ENCODE results near the gene WRAP73.
A peak's percentile ranks its signal among the peaks of the same experiment; 100 is the strongest.
"Not testable (repeated sequence)": the region's sequence is repeated elsewhere in the genome, so short reads cannot be mapped to it uniquely, and the experiment has no call there.

WRAP73 gene

GRCh38 chr1:3630161-3630611 lies 19.7 kb downstream of the WRAP73 start:
- no peak for DNase-seq (ENCODE audit: low spot score)

- no peak for DNase-seq (ENCODE audit: low spot score)
Measured at GRCh38 chr1:3629561-3630160, 20.2 kb downstream of the WRAP73 start.

- DNase-seq (ENCODE audit: low spot score): no peak
Measured at GRCh38 chr1:3628445-3628844, 21.5 kb downstream of the WRAP73 start.

GRCh38 chr1:3627515-3628253 lies 22.2 kb downstream of the WRAP73 start:
- no peak for DNase-seq (ENCODE audit: low spot score)

- no peak for DNase-seq (ENCODE audit: low spot score)
Measured at GRCh38 chr1:3626025-3626424, 23.9 kb downstream of the WRAP73 start.

GRCh38 chr1:3625151-3625907 lies 24.6 kb downstream of the WRAP73 start:
- peak; percentile 64 for DNase-seq (ENCODE audit: low spot score)

- DNase-seq (ENCODE audit: low spot score): peak; percentile 99
Measured at GRCh38 chr1:3624200-3625136, 25.4 kb downstream of the WRAP73 start, which contains the start of gene TPRG1L. Gene TPRG1L, plus strand, starts transcription at chr1:3625015. Its CDS starts 58 bp downstream, at chr1:3625073.

- peak; percentile 9 for DNase-seq (ENCODE audit: low spot score)
Measured at GRCh38 chr1:3623441-3624199, 26.3 kb downstream of the WRAP73 start.

GRCh38 chr1:3622102-3622501 lies 27.8 kb downstream of the WRAP73 start:
- DNase-seq (ENCODE audit: low spot score): not testable (repeated sequence)

GRCh38 chr1:3621151-3621671 lies 28.7 kb downstream of the WRAP73 start:
- DNase-seq (ENCODE audit: low spot score): peak; percentile 52

- DNase-seq (ENCODE audit: low spot score): peak; percentile 6
Measured at GRCh38 chr1:3620708-3621107, 29.2 kb downstream of the WRAP73 start.

- peak; percentile 87 for DNase-seq (ENCODE audit: low spot score)
Measured at GRCh38 chr1:3618881-3619671, 30.8 kb downstream of the WRAP73 start.

- DNase-seq (ENCODE audit: low spot score): no peak
Measured at GRCh38 chr1:3618531-3618880, 31.4 kb downstream of the WRAP73 start.

GRCh38 chr1:3617806-3618345 lies 32.0 kb downstream of the WRAP73 start:
- no peak for DNase-seq (ENCODE audit: low spot score)

GRCh38 chr1:3616861-3617260 lies 33.0 kb downstream of the WRAP73 start:
- no peak for DNase-seq (ENCODE audit: low spot score)

- DNase-seq (ENCODE audit: low spot score): no peak
Measured at GRCh38 chr1:3614755-3615742, 34.9 kb downstream of the WRAP73 start.

GRCh38 chr1:3612123-3612522 lies 37.8 kb downstream of the WRAP73 start:
- DNase-seq (ENCODE audit: low spot score): no peak
